Stimulated activated CD8-positive, alpha-beta memory T cell treated with anti-CD3 and anti-CD28 coated beads, Interleukin-4, amount 100 ng/mL, for 48 hours (primary cell): Measurements from ENCODE around the gene CCL4.
"Not testable (repeated sequence)": the region's sequence is repeated elsewhere in the genome, so short reads cannot be mapped to it uniquely, and the experiment has no call there.

Experiments used
- DNase-seq: peaks from one replicate; pipeline ENCODE4 v3.0.0-alpha.2; 2020

CCL4 gene

GRCh38 chr17:36103401-36103975 lies at the start of gene CCL4:
TSS of gene CCL4 (plus strand) at chr17:36103827. CDS start at chr17:36103906, 79 bp downstream.
- DNase-seq = peak; percentile 64

DNA sequence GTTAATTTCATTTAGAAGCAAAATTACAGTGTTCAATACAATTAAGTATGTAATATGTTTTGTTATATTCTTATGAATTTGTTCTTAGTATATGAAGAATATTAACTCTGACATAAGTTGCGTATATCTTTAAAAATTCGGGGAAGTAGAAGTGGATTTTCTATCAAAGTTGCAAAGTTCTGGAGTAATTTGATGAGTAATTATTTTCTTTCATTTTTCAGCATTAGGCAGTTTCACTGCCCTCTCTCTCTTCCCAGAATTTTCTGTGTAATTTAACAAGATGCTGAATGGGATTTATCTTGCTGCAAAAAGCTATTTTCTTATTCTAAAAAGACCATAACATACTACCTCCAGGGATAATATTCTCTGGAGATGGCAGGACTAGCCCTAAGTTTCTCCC lies 48.5 kb upstream of the CCL4 start:
- no peak for DNase-seq

- DNase-seq = no peak
Observed at GRCh38 chr17:36055921-36056520, 47.6 kb upstream of the CCL4 start.

DNA sequence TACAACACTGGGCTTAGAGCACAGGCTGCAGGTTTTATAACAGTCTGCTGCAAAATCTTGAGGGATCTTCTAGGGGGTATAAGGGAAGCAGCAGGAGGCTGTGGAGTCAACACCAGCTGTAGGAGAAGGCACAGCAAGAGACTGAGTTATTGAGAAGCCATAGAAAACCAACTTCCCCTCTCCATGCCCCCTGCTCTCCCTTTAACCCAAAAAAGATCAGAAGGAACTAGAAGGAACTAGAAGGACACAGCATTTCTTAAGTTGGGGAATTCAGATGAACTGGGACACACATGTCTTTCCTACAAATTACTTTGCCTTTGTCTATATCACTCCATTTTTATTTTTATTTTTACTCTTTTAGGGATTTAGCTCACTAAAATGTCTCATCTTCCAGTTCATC lies 45.7 kb upstream of the CCL4 start:
- DNase-seq = no peak

- DNase-seq = no peak
Observed at GRCh38 chr17:36059406-36059805, 44.2 kb upstream of the CCL4 start.

DNA sequence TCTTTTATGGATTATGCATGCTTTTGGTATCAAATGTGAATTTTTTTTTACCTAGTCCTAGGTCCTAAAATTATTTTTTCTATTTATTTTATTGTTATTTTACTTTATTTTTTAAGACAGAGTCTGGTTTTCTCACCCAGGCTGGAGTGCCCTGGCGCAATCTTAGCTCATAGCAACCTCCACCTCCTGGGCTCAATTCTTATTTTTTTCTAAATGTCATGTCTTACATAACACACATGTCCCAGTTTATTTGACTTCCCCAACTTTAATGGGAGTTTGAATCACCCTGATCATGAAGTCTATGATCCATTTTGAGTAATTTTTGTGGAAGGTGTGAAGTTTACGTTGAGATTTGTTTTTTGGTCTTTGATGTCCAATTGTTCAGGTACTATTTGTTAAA lies 42.8 kb upstream of the CCL4 start:
- DNase-seq = no peak

- no peak for DNase-seq
Observed at GRCh38 chr17:36063786-36064541, 39.7 kb upstream of the CCL4 start, which contains the start of gene CCL18. TSS of gene CCL18 (plus strand) at chr17:36064272. CDS start at chr17:36064343, 71 bp downstream.

GRCh38 chr17:36066365-36066985 lies 37.2 kb upstream of the CCL4 start:
- DNase-seq = no peak

GRCh38 chr17:36068524-36068923 lies 35.1 kb upstream of the CCL4 start:
- DNase-seq = no peak

DNA sequence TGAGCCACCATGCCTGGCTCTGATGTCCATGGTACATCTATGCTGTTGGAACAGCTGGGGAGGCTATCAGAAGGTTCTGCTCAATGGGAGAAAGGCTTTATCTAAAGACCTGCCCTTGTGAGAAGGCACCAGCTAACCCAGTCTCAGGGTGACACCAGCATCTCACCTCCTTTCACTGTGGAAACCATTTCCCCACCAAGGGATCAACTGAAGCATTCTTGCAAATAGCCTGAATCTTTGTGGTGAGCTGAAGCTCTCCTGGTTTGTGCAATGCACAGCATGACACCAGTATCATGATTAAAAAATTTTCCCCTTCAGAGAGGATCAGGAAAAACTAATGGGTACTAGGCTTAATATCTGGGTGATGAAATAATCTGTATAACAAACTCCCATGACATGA lies 34.5 kb upstream of the CCL4 start:
- DNase-seq = no peak

DNA sequence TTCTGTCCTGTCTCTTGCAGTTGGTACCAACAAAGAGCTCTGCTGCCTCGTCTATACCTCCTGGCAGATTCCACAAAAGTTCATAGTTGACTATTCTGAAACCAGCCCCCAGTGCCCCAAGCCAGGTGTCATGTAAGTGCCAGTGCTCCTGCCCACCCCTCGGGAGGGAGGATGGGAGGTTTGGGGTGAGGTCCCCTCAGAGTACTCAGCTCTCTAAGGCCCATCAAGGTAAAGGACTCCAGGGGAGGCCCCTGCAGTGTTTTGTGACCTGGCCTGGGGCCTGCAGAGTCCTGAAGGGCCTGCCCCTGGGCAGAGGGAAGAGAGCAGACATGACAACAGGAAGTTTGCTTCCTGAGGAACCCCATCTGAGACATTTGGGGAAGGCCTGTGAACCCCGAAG lies 33.2 kb upstream of the CCL4 start:
- no peak for DNase-seq

- DNase-seq = no peak
Observed at GRCh38 chr17:36071751-36072150, 31.9 kb upstream of the CCL4 start.

- peak; percentile 89 for DNase-seq
Observed at GRCh38 chr17:36072431-36073121, 31.1 kb upstream of the CCL4 start.

DNA sequence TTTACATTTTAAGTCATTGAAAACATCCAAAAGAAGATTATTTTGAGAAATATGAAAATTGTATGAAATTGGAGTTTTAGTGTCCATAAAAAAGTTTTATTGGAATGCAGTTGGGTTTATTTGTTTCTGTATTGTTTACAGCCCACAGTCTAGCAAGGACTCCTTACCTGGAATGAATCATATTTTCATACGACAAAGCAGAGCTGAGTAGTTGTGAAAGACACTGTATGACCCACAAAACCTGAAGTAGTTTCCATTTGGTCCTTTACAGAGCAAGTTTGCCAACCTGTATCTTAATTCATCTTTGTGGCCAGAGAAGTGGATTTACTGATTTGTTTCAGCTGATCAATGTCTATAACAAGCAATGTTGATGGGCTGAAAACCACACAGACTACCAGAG lies 29.3 kb upstream of the CCL4 start:
- no peak for DNase-seq

GRCh38 chr17:36081681-36082471 lies 21.8 kb upstream of the CCL4 start:
- DNase-seq = not testable (repeated sequence)

GRCh38 chr17:36082482-36083120 lies 21.0 kb upstream of the CCL4 start:
- DNase-seq = peak; percentile 71

GRCh38 chr17:36083691-36084090 lies 19.9 kb upstream of the CCL4 start:
- DNase-seq = not testable (repeated sequence)

GRCh38 chr17:36085765-36086164 lies 17.9 kb upstream of the CCL4 start:
- DNase-seq = no peak

- no peak for DNase-seq
Observed at GRCh38 chr17:36086791-36087190, 16.8 kb upstream of the CCL4 start.

DNA sequence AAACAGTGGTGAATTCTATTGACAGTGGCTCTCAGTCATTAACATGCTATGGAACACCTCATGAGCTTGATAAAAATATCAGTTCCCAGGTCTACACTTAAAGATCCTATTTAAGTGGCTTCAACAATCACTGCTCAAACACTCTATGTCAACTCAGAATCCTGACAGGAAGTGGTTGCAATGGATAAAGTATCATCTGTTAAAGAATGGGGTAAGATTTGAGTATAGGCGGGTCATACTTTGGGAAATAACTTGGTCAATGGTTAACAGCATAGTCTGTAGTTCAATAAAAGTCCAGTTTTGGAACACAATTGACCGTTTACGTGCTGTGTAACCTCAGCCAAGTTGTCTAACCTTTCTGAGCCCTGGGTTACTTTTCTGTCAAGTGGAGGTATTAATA lies 16.2 kb upstream of the CCL4 start:
- DNase-seq = not testable (repeated sequence)

- DNase-seq = not testable (repeated sequence)
Observed at GRCh38 chr17:36087897-36088572, 15.6 kb upstream of the CCL4 start.
